ENCODE results near the gene MYO9B.
A peak's percentile ranks its signal among the peaks of the same experiment; 100 is the strongest.

DNA sequence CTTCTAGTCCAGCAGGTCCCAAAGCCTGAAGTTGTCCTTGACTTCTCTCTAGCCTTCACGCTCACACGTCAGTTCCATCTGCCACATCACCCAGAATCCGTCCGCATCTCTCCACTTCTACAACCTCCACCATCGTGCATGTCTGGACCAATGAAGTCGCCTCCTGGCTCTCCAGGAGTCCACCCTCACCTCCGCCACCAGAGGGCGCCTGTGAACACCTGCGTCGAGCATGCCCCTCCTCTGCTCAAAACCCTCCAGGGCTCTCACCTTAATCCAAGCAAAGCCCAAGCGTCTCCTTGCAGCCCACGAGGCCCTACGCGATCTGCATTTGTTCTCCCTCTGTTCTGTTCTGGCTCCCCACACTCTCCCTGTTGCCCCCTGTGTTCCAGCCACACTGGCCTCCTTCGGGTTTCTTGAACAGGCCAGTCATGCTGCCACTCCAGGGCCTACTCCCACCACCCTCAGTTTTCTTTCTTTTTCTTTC, 185.3 kb downstream of the MYO9B start:
- TF ChIP-seq, protein P1, sequence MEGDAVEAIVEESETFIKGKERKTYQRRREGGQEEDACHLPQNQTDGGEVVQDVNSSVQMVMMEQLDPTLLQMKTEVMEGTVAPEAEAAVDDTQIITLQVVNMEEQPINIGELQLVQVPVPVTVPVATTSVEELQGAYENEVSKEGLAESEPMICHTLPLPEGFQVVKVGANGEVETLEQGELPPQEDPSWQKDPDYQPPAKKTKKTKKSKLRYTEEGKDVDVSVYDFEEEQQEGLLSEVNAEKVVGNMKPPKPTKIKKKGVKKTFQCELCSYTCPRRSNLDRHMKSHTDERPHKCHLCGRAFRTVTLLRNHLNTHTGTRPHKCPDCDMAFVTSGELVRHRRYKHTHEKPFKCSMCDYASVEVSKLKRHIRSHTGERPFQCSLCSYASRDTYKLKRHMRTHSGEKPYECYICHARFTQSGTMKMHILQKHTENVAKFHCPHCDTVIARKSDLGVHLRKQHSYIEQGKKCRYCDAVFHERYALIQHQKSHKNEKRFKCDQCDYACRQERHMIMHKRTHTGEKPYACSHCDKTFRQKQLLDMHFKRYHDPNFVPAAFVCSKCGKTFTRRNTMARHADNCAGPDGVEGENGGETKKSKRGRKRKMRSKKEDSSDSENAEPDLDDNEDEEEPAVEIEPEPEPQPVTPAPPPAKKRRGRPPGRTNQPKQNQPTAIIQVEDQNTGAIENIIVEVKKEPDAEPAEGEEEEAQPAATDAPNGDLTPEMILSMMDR (CRISPR knock-in tag; IDR thresholded peaks at IDR 0.05) = peak; percentile 94
- TF ChIP-seq ZNF564 (CRISPR knock-in tag; IDR thresholded peaks at IDR 0.05) (no peak), RAD21 (CRISPR knock-in tag; IDR thresholded peaks at IDR 0.05) (peak; percentile 76), ZNF790 (CRISPR knock-in tag; IDR thresholded peaks at IDR 0.05; ENCODE audit: borderline replicate concordance) (no peak), MEF2D (CRISPR knock-in tag; IDR thresholded peaks at IDR 0.05) (peak; percentile 49; the same call in 1 of the 2 replicates), NFYB (CRISPR knock-in tag; IDR thresholded peaks at IDR 0.05) (no peak), ZNF883 (CRISPR knock-in tag; IDR thresholded peaks at IDR 0.05; ENCODE audit: not compliant biosample characterization) (no peak), FOXJ3 (CRISPR knock-in tag; IDR thresholded peaks at IDR 0.05; ENCODE audit: borderline replicate concordance) (no peak)
- TF ChIP-seq, protein P2, sequence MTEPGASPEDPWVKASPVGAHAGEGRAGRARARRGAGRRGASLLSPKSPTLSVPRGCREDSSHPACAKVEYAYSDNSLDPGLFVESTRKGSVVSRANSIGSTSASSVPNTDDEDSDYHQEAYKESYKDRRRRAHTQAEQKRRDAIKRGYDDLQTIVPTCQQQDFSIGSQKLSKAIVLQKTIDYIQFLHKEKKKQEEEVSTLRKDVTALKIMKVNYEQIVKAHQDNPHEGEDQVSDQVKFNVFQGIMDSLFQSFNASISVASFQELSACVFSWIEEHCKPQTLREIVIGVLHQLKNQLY (CRISPR knock-in tag; IDR thresholded peaks at IDR 0.05) = peak; percentile 26; the same call in 1 of the 2 replicates
- TF ChIP-seq, protein P3, sequence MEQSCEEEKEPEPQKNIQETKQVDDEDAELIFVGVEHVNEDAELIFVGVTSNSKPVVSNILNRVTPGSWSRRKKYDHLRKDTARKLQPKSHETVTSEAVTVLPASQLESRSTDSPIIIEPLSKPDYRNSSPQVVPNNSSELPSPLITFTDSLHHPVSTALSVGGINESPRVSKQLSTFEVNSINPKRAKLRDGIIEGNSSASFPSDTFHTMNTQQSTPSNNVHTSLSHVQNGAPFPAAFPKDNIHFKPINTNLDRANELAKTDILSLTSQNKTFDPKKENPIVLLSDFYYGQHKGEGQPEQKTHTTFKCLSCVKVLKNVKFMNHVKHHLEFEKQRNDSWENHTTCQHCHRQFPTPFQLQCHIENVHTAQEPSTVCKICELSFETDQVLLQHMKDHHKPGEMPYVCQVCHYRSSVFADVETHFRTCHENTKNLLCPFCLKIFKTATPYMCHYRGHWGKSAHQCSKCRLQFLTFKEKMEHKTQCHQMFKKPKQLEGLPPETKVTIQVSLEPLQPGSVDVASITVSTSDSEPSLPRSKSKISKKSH (CRISPR knock-in tag; IDR thresholded peaks at IDR 0.05; ENCODE audit: borderline replicate concordance) = no peak
- TF ChIP-seq, protein P4, sequence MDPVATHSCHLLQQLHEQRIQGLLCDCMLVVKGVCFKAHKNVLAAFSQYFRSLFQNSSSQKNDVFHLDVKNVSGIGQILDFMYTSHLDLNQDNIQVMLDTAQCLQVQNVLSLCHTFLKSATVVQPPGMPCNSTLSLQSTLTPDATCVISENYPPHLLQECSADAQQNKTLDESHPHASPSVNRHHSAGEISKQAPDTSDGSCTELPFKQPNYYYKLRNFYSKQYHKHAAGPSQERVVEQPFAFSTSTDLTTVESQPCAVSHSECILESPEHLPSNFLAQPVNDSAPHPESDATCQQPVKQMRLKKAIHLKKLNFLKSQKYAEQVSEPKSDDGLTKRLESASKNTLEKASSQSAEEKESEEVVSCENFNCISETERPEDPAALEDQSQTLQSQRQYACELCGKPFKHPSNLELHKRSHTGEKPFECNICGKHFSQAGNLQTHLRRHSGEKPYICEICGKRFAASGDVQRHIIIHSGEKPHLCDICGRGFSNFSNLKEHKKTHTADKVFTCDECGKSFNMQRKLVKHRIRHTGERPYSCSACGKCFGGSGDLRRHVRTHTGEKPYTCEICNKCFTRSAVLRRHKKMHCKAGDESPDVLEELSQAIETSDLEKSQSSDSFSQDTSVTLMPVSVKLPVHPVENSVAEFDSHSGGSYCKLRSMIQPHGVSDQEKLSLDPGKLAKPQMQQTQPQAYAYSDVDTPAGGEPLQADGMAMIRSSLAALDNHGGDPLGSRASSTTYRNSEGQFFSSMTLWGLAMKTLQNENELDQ (CRISPR knock-in tag; IDR thresholded peaks at IDR 0.05; ENCODE audit: borderline replicate concordance) = no peak
